ENCODE measurements around the gene COL4A6.
"Not testable (repeated sequence)": the region's sequence is repeated elsewhere in the genome, so short reads cannot be mapped to it uniquely, and the experiment has no call there.

The COL4A6 gene

GRCh38 chrX:108380222-108380621 is 58.0 kb downstream of the COL4A6 start:
- DNase-seq (ENCODE audit: low spot score): no peak
- Histone ChIP-seq H3K27me3 (ENCODE audit: control insufficient read depth in 3 of 3, insufficient read depth in 3 of 3, low read depth in 1 of 3, low read length in 3 of 3) (no peaks in the 10 kb centered on the region), H3K27ac (replicated peaks; ENCODE audit: low read length) (no peak overlapping the region), H2BK120ac (ENCODE audit: low read depth, low read length) (no peak overlapping the region), H3K4me1 (ENCODE audit: control insufficient read depth in 2 of 2, insufficient read depth in 1 of 2, low read depth in 1 of 2, low read length in 2 of 2) (no peaks in the 10 kb centered on the region), H3K14ac (ENCODE audit: low read length) (no peak overlapping the region), H2BK5ac (ENCODE audit: low read length) (no peak overlapping the region), H3K9me3 (replicated peaks in 1 of 2; ENCODE audit: control insufficient read depth in 2 of 2, insufficient read depth in 1 of 2, low read depth in 1 of 2, low read length in 2 of 2) (no peaks in the 10 kb centered on the region), H3K18ac (ENCODE audit: low read length) (no peak overlapping the region), H4K91ac (ENCODE audit: low read depth, low read length, poor library complexity) (no peak overlapping the region), H3K23ac (ENCODE audit: low read depth, low read length, poor library complexity) (no peak overlapping the region), H3K4me3 (ENCODE audit: low read length in 2 of 2) (no peak overlapping the region), H2BK12ac (ENCODE audit: low read length) (no peak overlapping the region), H3K4ac (ENCODE audit: low read length) (no peak overlapping the region), H3K79me1 (ENCODE audit: low read depth, low read length) (no peaks in the 10 kb centered on the region), H2AFZ (ENCODE audit: low read length) (no peak overlapping the region), H3K4me2 (ENCODE audit: insufficient read depth, low read length, poor library complexity, severe bottlenecking) (no peak overlapping the region), H2BK15ac (ENCODE audit: low read length) (no peak overlapping the region), H3K9ac (ENCODE audit: low read depth, low read length, poor library complexity) (no peak overlapping the region), H4K8ac (ENCODE audit: low read depth, low read length) (no peak overlapping the region), H2AK5ac (ENCODE audit: low read depth, low read length) (no peak overlapping the region), H3K36me3 (replicated peaks in 1 of 2; ENCODE audit: control insufficient read depth in 2 of 2, insufficient read depth in 2 of 2, low read length in 2 of 2) (no peaks in the 10 kb centered on the region)
- no CpG with 5 or more reads among the region's 2 CpGs for WGBS, 2 donors (ENCODE audit: extremely low coverage in 2 of 2, insufficient read length in 2 of 2, insufficient replicate concordance in 1 of 2)

- no CpG with 5 or more reads among the region's 11 CpGs for WGBS, 2 donors (ENCODE audit: extremely low coverage in 2 of 2, insufficient read length in 2 of 2, insufficient replicate concordance in 1 of 2)
- H2AK5ac ChIP-seq (ENCODE audit: low read depth, low read length); H3K4me1 ChIP-seq (ENCODE audit: control insufficient read depth in 2 of 2, insufficient read depth in 1 of 2, low read depth in 1 of 2, low read length in 2 of 2); H3K14ac ChIP-seq (ENCODE audit: low read length); H3K4ac ChIP-seq (ENCODE audit: low read length); H3K9ac ChIP-seq (ENCODE audit: low read depth, low read length, poor library complexity); H3K36me3 ChIP-seq (replicated peaks in 1 of 2; ENCODE audit: control insufficient read depth in 2 of 2, insufficient read depth in 2 of 2, low read length in 2 of 2); H3K4me3 ChIP-seq (ENCODE audit: low read length in 2 of 2); H3K9me3 ChIP-seq (replicated peaks in 1 of 2; ENCODE audit: control insufficient read depth in 2 of 2, insufficient read depth in 1 of 2, low read depth in 1 of 2, low read length in 2 of 2); H3K27ac ChIP-seq (replicated peaks; ENCODE audit: low read length); H4K91ac ChIP-seq (ENCODE audit: low read depth, low read length, poor library complexity); DNase-seq (ENCODE audit: low spot score); H2BK12ac ChIP-seq (ENCODE audit: low read length); H3K27me3 ChIP-seq (ENCODE audit: control insufficient read depth in 3 of 3, insufficient read depth in 3 of 3, low read depth in 1 of 3, low read length in 3 of 3); H4K8ac ChIP-seq (ENCODE audit: low read depth, low read length); H2BK5ac ChIP-seq (ENCODE audit: low read length); H3K4me2 ChIP-seq (ENCODE audit: insufficient read depth, low read length, poor library complexity, severe bottlenecking); H3K18ac ChIP-seq (ENCODE audit: low read length); H3K79me1 ChIP-seq (ENCODE audit: low read depth, low read length); H3K23ac ChIP-seq (ENCODE audit: low read depth, low read length, poor library complexity); H2AFZ ChIP-seq (ENCODE audit: low read length); H2BK120ac ChIP-seq (ENCODE audit: low read depth, low read length); H2BK15ac ChIP-seq (ENCODE audit: low read length): not testable (repeated sequence)
Observed at GRCh38 chrX:108376821-108377220, 61.4 kb downstream of the COL4A6 start.

- not testable (repeated sequence) for H2AK5ac ChIP-seq (ENCODE audit: low read depth, low read length); H3K14ac ChIP-seq (ENCODE audit: low read length); H2BK15ac ChIP-seq (ENCODE audit: low read length); H3K79me1 ChIP-seq (ENCODE audit: low read depth, low read length); H2BK5ac ChIP-seq (ENCODE audit: low read length); H3K9ac ChIP-seq (ENCODE audit: low read depth, low read length, poor library complexity); H2AFZ ChIP-seq (ENCODE audit: low read length); H3K23ac ChIP-seq (ENCODE audit: low read depth, low read length, poor library complexity); H4K91ac ChIP-seq (ENCODE audit: low read depth, low read length, poor library complexity); H3K9me3 ChIP-seq (replicated peaks in 1 of 2; ENCODE audit: control insufficient read depth in 2 of 2, insufficient read depth in 1 of 2, low read depth in 1 of 2, low read length in 2 of 2); H3K27me3 ChIP-seq (ENCODE audit: control insufficient read depth in 3 of 3, insufficient read depth in 3 of 3, low read depth in 1 of 3, low read length in 3 of 3); H3K18ac ChIP-seq (ENCODE audit: low read length); H3K4ac ChIP-seq (ENCODE audit: low read length); H3K4me3 ChIP-seq (ENCODE audit: low read length in 2 of 2); H2BK12ac ChIP-seq (ENCODE audit: low read length); H4K8ac ChIP-seq (ENCODE audit: low read depth, low read length); H2BK120ac ChIP-seq (ENCODE audit: low read depth, low read length); H3K36me3 ChIP-seq (replicated peaks in 1 of 2; ENCODE audit: control insufficient read depth in 2 of 2, insufficient read depth in 2 of 2, low read length in 2 of 2); DNase-seq (ENCODE audit: low spot score); H3K27ac ChIP-seq (replicated peaks; ENCODE audit: low read length); H3K4me2 ChIP-seq (ENCODE audit: insufficient read depth, low read length, poor library complexity, severe bottlenecking)
- peaks cover 4 to 12% of the 10 kb centered on the region in 2 donors for H3K4me1 ChIP-seq (ENCODE audit: control insufficient read depth in 2 of 2, insufficient read depth in 1 of 2, low read depth in 1 of 2, low read length in 2 of 2)
- no CpG with 5 or more reads among the region's 2 CpGs for WGBS, 2 donors (ENCODE audit: extremely low coverage in 2 of 2, insufficient read length in 2 of 2, insufficient replicate concordance in 1 of 2)
Observed at GRCh38 chrX:108375591-108375990, 62.6 kb downstream of the COL4A6 start.

GRCh38 chrX:108366644-108367406 is 71.4 kb downstream of the COL4A6 start:
- no CpG with 5 or more reads among the region's 1 CpG for WGBS, 2 donors (ENCODE audit: extremely low coverage in 2 of 2, insufficient read length in 2 of 2, insufficient replicate concordance in 1 of 2)
- Histone ChIP-seq H3K14ac (ENCODE audit: low read length) (no peak overlapping the region), H3K27ac (replicated peaks; ENCODE audit: low read length) (no peak overlapping the region)

More at GRCh38 chrX:108366644-108367406, 71.4 kb downstream of the COL4A6 start:
- Histone ChIP-seq H3K36me3 (replicated peaks in 1 of 2; ENCODE audit: control insufficient read depth in 2 of 2, insufficient read depth in 2 of 2, low read length in 2 of 2) (no peaks in the 10 kb centered on the region), H3K79me1 (ENCODE audit: low read depth, low read length) (no peaks in the 10 kb centered on the region), H3K4ac (ENCODE audit: low read length) (no peak overlapping the region), H2BK12ac (ENCODE audit: low read length) (no peak overlapping the region), H2BK120ac (ENCODE audit: low read depth, low read length) (no peak overlapping the region), H2AK5ac (ENCODE audit: low read depth, low read length) (no peak overlapping the region), H2BK15ac (ENCODE audit: low read length) (no peak overlapping the region), H3K4me1 (ENCODE audit: control insufficient read depth in 2 of 2, insufficient read depth in 1 of 2, low read depth in 1 of 2, low read length in 2 of 2) (peaks cover under 1 to 3% of the 10 kb centered on the region in 2 donors), H3K23ac (ENCODE audit: low read depth, low read length, poor library complexity) (no peak overlapping the region), H4K8ac (ENCODE audit: low read depth, low read length) (no peak overlapping the region), H3K9ac (ENCODE audit: low read depth, low read length, poor library complexity) (no peak overlapping the region), H3K18ac (ENCODE audit: low read length) (no peak overlapping the region), H3K4me3 (ENCODE audit: low read length in 2 of 2) (no peak overlapping the region), H2BK5ac (ENCODE audit: low read length) (no peak overlapping the region), H3K27me3 (ENCODE audit: control insufficient read depth in 3 of 3, insufficient read depth in 3 of 3, low read depth in 1 of 3, low read length in 3 of 3) (no peaks in the 10 kb centered on the region), H3K9me3 (replicated peaks in 1 of 2; ENCODE audit: control insufficient read depth in 2 of 2, insufficient read depth in 1 of 2, low read depth in 1 of 2, low read length in 2 of 2) (no peaks in the 10 kb centered on the region), H4K91ac (ENCODE audit: low read depth, low read length, poor library complexity) (no peak overlapping the region), H3K4me2 (ENCODE audit: insufficient read depth, low read length, poor library complexity, severe bottlenecking) (no peak overlapping the region), H2AFZ (ENCODE audit: low read length) (no peak overlapping the region)
- no peak for DNase-seq (ENCODE audit: low spot score)

All from neuronal stem cell (in vitro differentiated cells).